GM19240 (cell line): ENCODE results near the gene PSKH1.
"Not testable (repeated sequence)": the region's sequence is repeated elsewhere in the genome, so short reads cannot be mapped to it uniquely, and the experiment has no call there.

ENCODE experiments used
- DNase-seq: peaks from one replicate; pipeline ENCODE4 v3.0.0; 2011; ENCODE audit warnings: low spot score; ENCODE audit not compliant: insufficient read length

PSKH1 gene

GRCh38 chr16:67924140-67924906 is 31.3 kb downstream of the PSKH1 start:
- DNase-seq = no peak

- DNase-seq = no peak
These were observed 33.2 kb downstream of the PSKH1 start for GRCh38 chr16:67926181-67926750.

GRCh38 chr16:67927131-67927941 is 34.3 kb downstream of the PSKH1 start:
- DNase-seq = no peak

- no peak for DNase-seq
These were observed 35.1 kb downstream of the PSKH1 start for GRCh38 chr16:67928147-67928546.

GRCh38 chr16:67928561-67929364 is 35.7 kb downstream of the PSKH1 start:
- DNase-seq = peak; percentile 56

GRCh38 chr16:67930191-67930590 is 37.1 kb downstream of the PSKH1 start:
- no peak for DNase-seq

- no peak for DNase-seq
These were observed 37.7 kb downstream of the PSKH1 start for GRCh38 chr16:67930678-67931211.

- no peak for DNase-seq
These were observed 38.8 kb downstream of the PSKH1 start, which contains the start of gene CTRL for GRCh38 chr16:67931712-67932461. Gene CTRL (minus strand): TSS chr16:67931862. CDS start chr16:67931852, 10 bp downstream.

- DNase-seq = no peak
These were observed 39.4 kb downstream of the PSKH1 start for GRCh38 chr16:67932462-67932840.

- DNase-seq = no peak
These were observed 40.8 kb downstream of the PSKH1 start for GRCh38 chr16:67933805-67934204.

- no peak for DNase-seq
These were observed 41.4 kb downstream of the PSKH1 start for GRCh38 chr16:67934306-67935100.

- no peak for DNase-seq
These were observed 42.0 kb downstream of the PSKH1 start for GRCh38 chr16:67935101-67935401.

GRCh38 chr16:67935402-67936123 is 42.5 kb downstream of the PSKH1 start:
- DNase-seq = peak; percentile 100

- DNase-seq = peak; percentile 22
These were observed 43.2 kb downstream of the PSKH1 start, which contains the start of gene PSMB10 for GRCh38 chr16:67936124-67936879. Gene PSMB10 (minus strand): TSS chr16:67936850. CDS start chr16:67936749, 101 bp downstream.

GRCh38 chr16:67936880-67937605 is 44.0 kb downstream of the PSKH1 start:
- DNase-seq = peak; percentile 96

- DNase-seq = not testable (repeated sequence)
These were observed 44.7 kb downstream of the PSKH1 start for GRCh38 chr16:67937713-67938112.
